Psoas muscle (tissue), 8 donors: Measurements from ENCODE around the gene TMEM184B. TPM values are rescaled to one million over a fixed set of nuclear protein-coding genes. Genes with fewer than 3 reads are reported as not detected.

Experiments
- ATAC-seq, 4 donors: fragments of 200-7000 bp; cut with Tn5 transposase; one replicate each; pipeline ENCODE4 v1.9.1; 2020; ENCODE audit warnings: moderate library complexity in 3 of 4, mild to moderate bottlenecking in 2 of 4
- DNase-seq, 2 donors: peaks; one replicate each; pipeline ENCODE4 v3.0.0-alpha.2; 2020
- H3K27ac ChIP-seq: fragments of 200-600 bp; one replicate; pipeline ENCODE4 v1.8.0; 2022
- H3K27me3 ChIP-seq, 3 donors: fragments of 200-600 bp in 1 of 3; one replicate each; pipeline versions ENCODE4 v1.6.1 to v1.8.0; 2013 to 2022; ENCODE audit warnings: low read length in 2 of 3, mild to moderate bottlenecking in 2 of 3, moderate library complexity in 1 of 3; ENCODE audit not compliant: insufficient read depth in 3 of 3
- H3K36me3 ChIP-seq, 2 donors: fragments of 200-600 bp in 1 of 2; one replicate each; pipeline versions ENCODE4 v1.6.1 to v1.8.0; 2013 to 2022; ENCODE audit warnings: low read depth in 1 of 2, mild to moderate bottlenecking in 1 of 2, moderate library complexity in 1 of 2; ENCODE audit not compliant: insufficient read depth in 1 of 2
- H3K4me1 ChIP-seq: fragments of 200-600 bp; one replicate; pipeline ENCODE4 v1.8.0; 2022
- H3K4me3 ChIP-seq: fragments of 200-600 bp; one replicate; pipeline ENCODE4 v1.8.0; 2022; ENCODE audit warnings: mild to moderate bottlenecking
- H3K9me3 ChIP-seq: fragments of 200-600 bp; one replicate; pipeline ENCODE4 v1.8.0; 2022
- CTCF ChIP-seq: fragments of 200-600 bp; IDR thresholded peaks from one replicate; pipeline ENCODE4 v1.8.0; 2022; ENCODE audit warnings: antibody characterized with exemption
- WGBS, 3 donors: extraction: QIAGEN DNeasy Blood & Tissue Kit; methylation state at CpG; one replicate each; pipeline versions ENCODE4 v1.1.6 to v1.1.7; 2013; 5-methylcytosine and 5-hydroxymethylcytosine counted together
- intact Hi-C, 2 donors: fragments of 100-400 bp; cut with DNase I; formaldehyde crosslinking; loops; one replicate each; pipeline versions ENCODE4 v1.11.0 to v1.14.2; 2022
- polyA plus RNA-seq, 3 donors: library from polyadenylated mRNA; stranded (reverse); fragments of 200-250 nt; gene quantifications; one replicate each; pipeline ENCODE4 v1.2.3, GENCODE V29; 2013
- total RNA-seq, 4 donors: library from RNA; stranded (reverse); fragmentation: NEBNext Ultra II Directional in 2 of 4; extraction: Animal tissue kit (Norgen Biotek cat#: 25700) in 2 of 4; gene quantifications; one replicate each; pipeline versions ENCODE4 v1.2.1 to v1.2.4, GENCODE V29; 2021 to 2023
- donor health status: healthy with polysubstance abuse.
- donor health status: DM: no; HTN: no; CAD: no; lungs with moderate emphysema.
- donor health status: Bipolar disorder and iron deficiency.
- donor health status: healthy.
- donor health status: DM: yes; HTN: yes; CAD: no.
- donor health status: DM: no; HTN: no; CAD: no.
- donor health status: DM: no; HTN: no; CAD: no.
- donor health status: DM: yes; HTN: yes; CAD: no.

The TMEM184B gene
- total and polyA plus RNA-seq, 7 donors: 13.6 to 40.3 (median 26.4) TPM

GRCh38 chr22:38212442-38212841 is 60.4 kb downstream of the TMEM184B start:
- H3K4me3 ChIP-seq: no peak overlapping the region
- H3K9me3 ChIP-seq: no peaks in the 10 kb centered on the region
- no peak for TF ChIP-seq CTCF
- 74 to 83% (median 78%) methylated on average over 2 of the region's 2 CpGs for WGBS, 3 donors
- H3K4me1 ChIP-seq: peaks cover 8% of the 10 kb centered on the region
- DNase-seq (no peak), ATAC-seq (no peak)
- H3K36me3 ChIP-seq: peaks cover 0 to 14% of the 10 kb centered on the region in 2 donors
- H3K27me3 ChIP-seq: no peaks in the 10 kb centered on the region
- no peak overlapping the region for H3K27ac ChIP-seq
- intact Hi-C loops: no loop called here

- 89 to 94% (median 91%) methylated on average over 7 of the region's 7 CpGs for WGBS, 3 donors
- ATAC-seq (no peak), DNase-seq (no peak)
- H3K4me1 ChIP-seq: peaks cover 8% of the 10 kb centered on the region
- intact Hi-C loops: no loop called here
- H3K9me3 ChIP-seq: no peaks in the 10 kb centered on the region
- peaks cover 0 to 11% of the 10 kb centered on the region in 2 donors for H3K36me3 ChIP-seq
- no peak overlapping the region for H3K27ac ChIP-seq
- TF ChIP-seq CTCF: no peak
- no peaks in the 10 kb centered on the region for H3K27me3 ChIP-seq
- no peak overlapping the region for H3K4me3 ChIP-seq
Observed at GRCh38 chr22:38211556-38211955, 61.3 kb downstream of the TMEM184B start.

GRCh38 chr22:38208551-38208968 is 64.2 kb downstream of the TMEM184B start:
- 72 to 90% (median 73%) methylated on average over 5 to 6 of the region's 6 CpGs for WGBS, 3 donors
- no peak overlapping the region for H3K27ac ChIP-seq
- peak in 1 of 2 donors; percentile 43 for DNase-seq

GRCh38 chr22:38207898-38208432 is 64.8 kb downstream of the TMEM184B start:
- H3K4me3 ChIP-seq: no peak overlapping the region
- no peak overlapping the region for H3K27ac ChIP-seq
- no peak for TF ChIP-seq CTCF
- peaks cover 22% of the 10 kb centered on the region for H3K4me1 ChIP-seq
- H3K27me3 ChIP-seq: no peaks in the 10 kb centered on the region
- intact Hi-C loops: loop anchor here (10.0 kb wide), 1 partner anchor 93 kb away; the partner anchor contains the start of gene BAIAP2L2 (in 2 of the 2)
- peaks cover 0 to 8% of the 10 kb centered on the region in 2 donors for H3K36me3 ChIP-seq
- 90 to 92% (median 91%) methylated on average over 7 of the region's 7 CpGs for WGBS, 3 donors
- no peak for DNase-seq
- ATAC-seq: no peak
- H3K9me3 ChIP-seq: no peaks in the 10 kb centered on the region

More at GRCh38 chr22:38208551-38208968, 64.2 kb downstream of the TMEM184B start:
- no peak overlapping the region for H3K4me3 ChIP-seq
- H3K36me3 ChIP-seq: peaks cover 0 to 8% of the 10 kb centered on the region in 2 donors
- intact Hi-C loops: loop anchor here (10.0 kb wide), 1 partner anchor 94 kb away; the partner anchor contains the start of gene BAIAP2L2 (in 2 of the 2)
- no peaks in the 10 kb centered on the region for H3K27me3 ChIP-seq
- no peak for ATAC-seq
- no peaks in the 10 kb centered on the region for H3K9me3 ChIP-seq
- H3K4me1 ChIP-seq: peaks cover 17% of the 10 kb centered on the region
- TF ChIP-seq CTCF: no peak
